Parathyroid adenoma (tissue), 2 donors: ENCODE measurements around the gene FZR1.

ENCODE experiments used
- H2AFZ ChIP-seq: fragments of 300-600 bp; sonication (generic); one replicate; pipeline ENCODE4 v1.7.0; 2017; ENCODE audit warnings: antibody characterized with exemption, mild to moderate bottlenecking
- H3K27ac ChIP-seq: fragments of 300-600 bp; sonication (generic); one replicate; pipeline ENCODE4 v1.7.0; 2017
- H3K27me3 ChIP-seq: fragments of 300-600 bp; sonication (generic); one replicate; pipeline ENCODE4 v1.7.0; 2017; ENCODE audit warnings: low read length; ENCODE audit not compliant: control insufficient read depth, insufficient read depth
- H3K36me3 ChIP-seq: fragments of 300-600 bp; sonication (generic); one replicate; pipeline ENCODE4 v1.7.0; 2017; ENCODE audit warnings: low read length; ENCODE audit not compliant: control insufficient read depth, insufficient read depth
- H3K4me1 ChIP-seq: fragments of 300-600 bp; sonication (generic); one replicate; pipeline ENCODE4 v1.7.0; 2017; ENCODE audit warnings: control low read depth
- H3K4me2 ChIP-seq: fragments of 300-600 bp; sonication (generic); one replicate; pipeline ENCODE4 v1.7.0; 2017; ENCODE audit warnings: low read length
- H3K4me3 ChIP-seq: fragments of 300-600 bp; sonication (generic); one replicate; pipeline ENCODE4 v1.7.0; 2017; ENCODE audit warnings: low read depth, low read length
- H3K79me2 ChIP-seq: fragments of 300-600 bp; sonication (generic); one replicate; pipeline ENCODE4 v1.7.0; 2017; ENCODE audit warnings: control low read depth
- H3K9ac ChIP-seq: fragments of 300-600 bp; sonication (generic); one replicate; pipeline ENCODE4 v1.7.0; 2017; ENCODE audit warnings: mild to moderate bottlenecking
- H3K9me3 ChIP-seq: fragments of 300-600 bp; sonication (generic); one replicate; pipeline ENCODE4 v1.7.0; 2017; ENCODE audit warnings: low read length; ENCODE audit not compliant: control insufficient read depth
- CTCF ChIP-seq: fragments of 300-600 bp; sonication (generic); IDR thresholded peaks from one replicate; pipeline ENCODE4 v1.7.0; 2017; ENCODE audit warnings: antibody characterized with exemption, mild to moderate bottlenecking
- donor health status: primary hyperparathyroidism.

The FZR1 gene

GRCh38 chr19:3513229-3514140 is 7.4 kb downstream of the FZR1 start:
- Histone ChIP-seq H3K4me1 (peaks cover 21% of the 10 kb centered on the region), H3K79me2 (peaks cover 91% of the 10 kb centered on the region), H2AFZ (no peak overlapping the region), H3K4me2 (no peak overlapping the region), H3K36me3 (no peaks in the 10 kb centered on the region), H3K27me3 (no peaks in the 10 kb centered on the region), H3K9me3 (no peaks in the 10 kb centered on the region), H3K9ac (no peak overlapping the region), H3K27ac (no peak overlapping the region), H3K4me3 (no peak overlapping the region)
- no peak for TF ChIP-seq CTCF

- Histone ChIP-seq H3K9ac (no peak overlapping the region), H3K27me3 (no peaks in the 10 kb centered on the region), H2AFZ (no peak overlapping the region), H3K27ac (no peak overlapping the region), H3K9me3 (no peaks in the 10 kb centered on the region), H3K4me2 (no peak overlapping the region), H3K4me1 (peaks cover 21% of the 10 kb centered on the region), H3K36me3 (no peaks in the 10 kb centered on the region), H3K4me3 (no peak overlapping the region), H3K79me2 (peaks cover 90% of the 10 kb centered on the region)
- TF ChIP-seq CTCF, result no peak
Measured at GRCh38 chr19:3514930-3515329, 8.8 kb downstream of the FZR1 start.

- peaks cover 20% of the 10 kb centered on the region for H3K4me1 ChIP-seq
- H3K9ac ChIP-seq, result no peak overlapping the region
Measured at GRCh38 chr19:3515891-3516422, 9.8 kb downstream of the FZR1 start.

GRCh38 chr19:3516675-3517207 is 10.6 kb downstream of the FZR1 start:
- peaks cover 83% of the 10 kb centered on the region for H3K79me2 ChIP-seq
- H3K27me3 ChIP-seq, result no peaks in the 10 kb centered on the region
- no peak for TF ChIP-seq CTCF
- no peak overlapping the region for H3K4me3 ChIP-seq
- peaks cover 16% of the 10 kb centered on the region for H3K4me1 ChIP-seq
- H3K9ac ChIP-seq, result no peak overlapping the region
- H3K36me3 ChIP-seq, result no peaks in the 10 kb centered on the region
- no peak overlapping the region for H2AFZ ChIP-seq
- H3K27ac ChIP-seq, result no peak overlapping the region
- H3K4me2 ChIP-seq, result no peak overlapping the region
- H3K9me3 ChIP-seq, result no peaks in the 10 kb centered on the region

More at GRCh38 chr19:3515891-3516422, 9.8 kb downstream of the FZR1 start:
- Histone ChIP-seq H3K27ac (no peak overlapping the region), H3K27me3 (no peaks in the 10 kb centered on the region), H2AFZ (no peak overlapping the region), H3K4me3 (no peak overlapping the region), H3K79me2 (peaks cover 88% of the 10 kb centered on the region), H3K4me2 (no peak overlapping the region), H3K9me3 (no peaks in the 10 kb centered on the region), H3K36me3 (no peaks in the 10 kb centered on the region)
- no peak for TF ChIP-seq CTCF
